GM23248 (cell line): ENCODE measurements around the gene RETSAT. TPM values are rescaled to one million over a fixed set of nuclear protein-coding genes. Genes with fewer than 3 reads are reported as not detected.
A peak's percentile ranks its signal among the peaks of the same experiment; 100 is the strongest.

ENCODE experiments used
- DNase-seq: peaks from one replicate; pipeline ENCODE4 v3.0.0-alpha.2; 2015
- H2AFZ ChIP-seq: fragments of 200-600 bp; sonication (generic); 2 replicates; pipeline ENCODE4 v1.6.1; 2016; ENCODE audit warnings: antibody characterized with exemption
- H3F3A ChIP-seq: fragments of 200-600 bp; sonication (generic); 2 replicates; pipeline ENCODE4 v1.6.1; 2016; ENCODE audit warnings: mild to moderate bottlenecking, antibody characterized with exemption, mixed run types; ENCODE audit not compliant: insufficient read depth
- H3K27ac ChIP-seq: fragments of 200-600 bp; sonication (generic); 2 replicates; pipeline ENCODE4 v1.5.1; 2016; ENCODE audit warnings: mild to moderate bottlenecking
- H3K27me3 ChIP-seq: fragments of 200-600 bp; sonication (generic); replicated peaks from 2 replicates; pipeline ENCODE4 v1.6.1; 2016; ENCODE audit warnings: mild to moderate bottlenecking; ENCODE audit not compliant: insufficient read depth
- H3K36me3 ChIP-seq: fragments of 200-600 bp; sonication (generic); 2 replicates; pipeline ENCODE4 v1.6.1; 2016; ENCODE audit warnings: low read depth, mild to moderate bottlenecking
- H3K4me1 ChIP-seq: fragments of 200-600 bp; sonication (generic); 2 replicates; pipeline ENCODE4 v1.6.1; 2016; ENCODE audit warnings: mild to moderate bottlenecking; ENCODE audit not compliant: insufficient read depth
- H3K4me2 ChIP-seq: fragments of 200-600 bp; sonication (generic); one replicate; pipeline ENCODE4 v1.6.1; 2016; ENCODE audit warnings: mild to moderate bottlenecking; ENCODE audit not compliant: unreplicated experiment
- H3K4me3 ChIP-seq: fragments of 200-600 bp; sonication (generic); 2 replicates; pipeline ENCODE4 v1.5.1; 2016; ENCODE audit warnings: mild to moderate bottlenecking
- H3K79me2 ChIP-seq: fragments of 200-600 bp; sonication (generic); 2 replicates; pipeline ENCODE4 v1.6.1; 2016; ENCODE audit warnings: mild to moderate bottlenecking; ENCODE audit not compliant: insufficient read depth
- H3K9ac ChIP-seq: fragments of 200-600 bp; sonication (generic); 2 replicates; pipeline ENCODE4 v1.6.1; 2016; ENCODE audit warnings: mild to moderate bottlenecking
- H3K9me2 ChIP-seq: fragments of 200-600 bp; sonication (generic); 2 replicates; pipeline ENCODE4 v1.6.1; 2016; ENCODE audit warnings: mixed run types, mild to moderate bottlenecking, moderate library complexity; ENCODE audit not compliant: insufficient read depth
- H3K9me3 ChIP-seq: fragments of 200-600 bp; sonication (generic); one replicate; pipeline ENCODE4 v1.6.1; 2017; ENCODE audit warnings: low read depth
- H4K20me1 ChIP-seq: fragments of 200-600 bp; sonication (generic); 2 replicates; pipeline ENCODE4 v1.6.0; 2016; ENCODE audit not compliant: insufficient read depth
- EZH2 ChIP-seq: fragments of 200-600 bp; sonication (generic); IDR thresholded peaks from 2 replicates; pipeline ENCODE4 v1.6.1; 2018; ENCODE audit warnings: antibody characterized with exemption, mild to moderate bottlenecking; ENCODE audit not compliant: insufficient read depth, poor library complexity, severe bottlenecking
- EZH2phosphoT487 ChIP-seq: fragments of 200-600 bp; sonication (generic); IDR thresholded peaks from 2 replicates; pipeline ENCODE4 v1.6.1; 2018; ENCODE audit warnings: antibody characterized with exemption, moderate library complexity, mild to moderate bottlenecking, low read depth; ENCODE audit not compliant: insufficient read depth
- WGBS, 2 experiments: methylation state at CpG; one replicate each; pipeline ENCODE4 v1.1.6; 2015 to 2017; ENCODE audit warnings: low lambda C conversion rate in 2 of 2, low coverage in 1 of 2; ENCODE audit errors: missing lambda C conversion rate in 2 of 2; 5-methylcytosine and 5-hydroxymethylcytosine counted together
- in situ Hi-C: fragments of 300-500 bp; cut with MboI; formaldehyde crosslinking; loops from 2 replicates; pipeline ENCODE4 v1.15.0; 2020
- polyA plus RNA-seq: library from polyadenylated mRNA; unstranded; fragments of >200 nt; fragmentation: Nextera tagmentation; extraction: Ambion mirVana; gene quantifications from 2 replicates; pipeline ENCODE4 v1.2.1, GENCODE V29; 2016
- total RNA-seq: library from RNA; depleted of rRNA; stranded (reverse); fragments of >200 nt; shearing (Covaris generic); gene quantifications from 2 replicates; pipeline ENCODE4 v1.2.3, GENCODE V29; 2014

RETSAT gene
- total and polyA plus RNA-seq, 2 experiments from 2014 or later = 20.4 to 68.6 TPM

GRCh38 chr2:85312404-85312803 lies 41.9 kb downstream of the RETSAT start:
- H3K9ac ChIP-seq = peak overlapping the region; percentile 68

GRCh38 chr2:85310330-85310729 lies 44.0 kb downstream of the RETSAT start:
- Histone ChIP-seq H3F3A (peaks cover 11% of the 10 kb centered on the region), H3K79me2 (0 out of 2 replicates have a peak, but pooled peaks cover 6% of the 10 kb centered on the region), H3K4me2 (no peak overlapping the region), H3K9me3 (no peaks in the 10 kb centered on the region), H4K20me1 (no peaks in the 10 kb centered on the region), H3K4me1 (peaks cover 26% of the 10 kb centered on the region), H3K27me3 (no peaks in the 10 kb centered on the region), H3K4me3 (no peak overlapping the region), H2AFZ (no peak overlapping the region), H3K36me3 (no peaks in the 10 kb centered on the region), H3K9me2 (no peaks in the 10 kb centered on the region), H3K9ac (no peak overlapping the region), H3K27ac (no peak overlapping the region)
- DNase-seq = no peak
- in situ Hi-C loops = no loop called here
- TF ChIP-seq EZH2 = no peak
- TF ChIP-seq EZH2phosphoT487 = no peak
- WGBS, 2 experiments = 82 to 93% methylated on average over 3 of the region's 3 CpGs

More at GRCh38 chr2:85312404-85312803, 41.9 kb downstream of the RETSAT start:
- no peaks in the 10 kb centered on the region for H3K27me3 ChIP-seq
- H3K9me3 ChIP-seq = no peaks in the 10 kb centered on the region
- WGBS, 2 experiments = 37 to 40% methylated on average over 7 of the region's 7 CpGs
- in situ Hi-C loops = no loop called here
- H3K79me2 ChIP-seq = peaks cover 16% of the 10 kb centered on the region
- peak overlapping the region; percentile 88 for H3K27ac ChIP-seq
- peaks cover 26% of the 10 kb centered on the region for H3K4me1 ChIP-seq
- TF ChIP-seq EZH2 = no peak
- TF ChIP-seq EZH2phosphoT487 = no peak
- no peak overlapping the region for H2AFZ ChIP-seq
- H3K4me2 ChIP-seq = peak overlapping the region; percentile 51
- H3F3A ChIP-seq = peaks cover 11% of the 10 kb centered on the region
- H3K4me3 ChIP-seq = no peak overlapping the region
- peak; percentile 94 for DNase-seq
- H3K9me2 ChIP-seq = no peaks in the 10 kb centered on the region
- no peaks in the 10 kb centered on the region for H3K36me3 ChIP-seq
- no peaks in the 10 kb centered on the region for H4K20me1 ChIP-seq

GRCh38 chr2:85309699-85310321 lies 44.5 kb downstream of the RETSAT start:
- Histone ChIP-seq H2AFZ (no peak overlapping the region), H3K27me3 (no peaks in the 10 kb centered on the region), H3K4me2 (no peak overlapping the region), H3K36me3 (no peaks in the 10 kb centered on the region), H3K79me2 (0 out of 2 replicates have a peak, but pooled peaks cover 4% of the 10 kb centered on the region), H4K20me1 (no peaks in the 10 kb centered on the region), H3K9me2 (no peaks in the 10 kb centered on the region), H3K9ac (no peak overlapping the region), H3K9me3 (no peaks in the 10 kb centered on the region), H3K4me1 (peaks cover 26% of the 10 kb centered on the region), H3F3A (peaks cover 11% of the 10 kb centered on the region), H3K27ac (no peak overlapping the region), H3K4me3 (no peak overlapping the region)
- WGBS, 2 experiments = 71 to 78% methylated on average over 18 to 19 of the region's 19 CpGs
- no peak for TF ChIP-seq EZH2phosphoT487
- TF ChIP-seq EZH2 = no peak
- in situ Hi-C loops = no loop called here
- no peak for DNase-seq

- WGBS, 2 experiments = 19 to 25% methylated on average over 10 to 15 of the region's 15 CpGs
- H3K9me3 ChIP-seq = no peaks in the 10 kb centered on the region
- no peaks in the 10 kb centered on the region for H3K36me3 ChIP-seq
- H3K4me3 ChIP-seq = no peak overlapping the region
- H3F3A ChIP-seq = peaks cover 11% of the 10 kb centered on the region
- no peak overlapping the region for H2AFZ ChIP-seq
- DNase-seq = peak; percentile 69
- H3K9ac ChIP-seq = peak overlapping the region; percentile 26; the same call in 1 of the 2 replicates
- no peaks in the 10 kb centered on the region for H4K20me1 ChIP-seq
- H3K4me1 ChIP-seq = peaks cover 26% of the 10 kb centered on the region
- in situ Hi-C loops = no loop called here
- no peaks in the 10 kb centered on the region for H3K9me2 ChIP-seq
- H3K27me3 ChIP-seq = no peaks in the 10 kb centered on the region
- no peak for TF ChIP-seq EZH2phosphoT487
- TF ChIP-seq EZH2 = no peak
- no peak overlapping the region for H3K27ac ChIP-seq
- H3K4me2 ChIP-seq = no peak overlapping the region
- H3K79me2 ChIP-seq = no peaks in the 10 kb centered on the region
These were observed 45.3 kb downstream of the RETSAT start for GRCh38 chr2:85308896-85309555.
